Chondrocyte (in vitro differentiated cells): ENCODE data around the gene STXBP5. TPM values are rescaled to one million over a fixed set of nuclear protein-coding genes. Genes with fewer than 3 reads are reported as not detected.

Experiments
- DNase-seq: peaks from one replicate; pipeline ENCODE4 v3.0.0; 2021; ENCODE audit warnings: mixed read lengths, low spot score
- H3K27ac Mint-ChIP-seq: one replicate; pipeline ENCODE4 v1.8.0; 2021; ENCODE audit warnings: mild to moderate bottlenecking, moderate library complexity, mixed read lengths; ENCODE audit not compliant: unreplicated experiment
- H3K27me3 Mint-ChIP-seq: 2 replicates; pipeline ENCODE4 v1.8.0; 2021; ENCODE audit warnings: low read depth, mixed read lengths
- H3K36me3 Mint-ChIP-seq: 2 replicates; pipeline ENCODE4 v1.8.0; 2021; ENCODE audit warnings: low read depth, mixed read lengths
- H3K4me1 Mint-ChIP-seq: 2 replicates; pipeline ENCODE4 v1.8.0; 2021; ENCODE audit warnings: low read depth, mild to moderate bottlenecking, mixed read lengths
- H3K4me3 Mint-ChIP-seq: one replicate; pipeline ENCODE4 v1.8.0; 2021; ENCODE audit warnings: mild to moderate bottlenecking, moderate library complexity, mixed read lengths; ENCODE audit not compliant: unreplicated experiment
- H3K9me3 Mint-ChIP-seq: 2 replicates; pipeline ENCODE4 v1.8.0; 2021; ENCODE audit warnings: low read depth, mixed read lengths
- total RNA-seq: library from RNA; stranded (reverse); gene quantifications from 3 replicates; pipeline ENCODE4 v1.2.1, GENCODE V29; 2021
- TF ChIP-seq, protein P1 (sequence below): fragments of 200-600 bp; sonication (generic); IDR thresholded peaks from 2 replicates; pipeline ENCODE4 v1.5.0; 2021; ENCODE audit warnings: antibody characterized with exemption, mild to moderate bottlenecking, moderate library complexity

The STXBP5 gene
- total RNA-seq, 1 donor from 2014 or later, result 30.8 TPM

DNA sequence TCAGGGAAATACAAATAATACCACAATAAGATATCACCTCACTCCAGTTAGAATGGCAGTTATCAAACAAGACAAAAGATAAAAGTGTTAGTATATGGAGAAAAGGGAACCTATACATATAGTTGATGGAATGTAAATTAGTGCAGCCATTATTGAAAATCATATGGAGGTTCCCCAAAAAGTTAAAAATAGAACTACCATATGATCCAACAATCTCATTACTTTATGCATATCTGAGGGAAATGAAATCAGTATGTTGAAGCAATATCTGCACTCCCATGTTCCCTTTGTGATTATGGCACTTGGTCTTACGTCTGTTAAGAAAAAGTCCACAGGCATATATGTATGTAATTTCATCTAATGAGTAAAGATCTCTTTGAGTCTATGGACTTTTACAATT, 96.9 kb downstream of the STXBP5 start:
- peaks cover 50% of the 10 kb centered on the region for H3K36me3 Mint-ChIP-seq
- H3K4me1 Mint-ChIP-seq, result no peaks in the 10 kb centered on the region
- no peak overlapping the region for H3K27ac Mint-ChIP-seq
- H3K4me3 Mint-ChIP-seq, result no peak overlapping the region
- H3K27me3 Mint-ChIP-seq, result no peaks in the 10 kb centered on the region
- H3K9me3 Mint-ChIP-seq, result peaks cover 51% of the 10 kb centered on the region
- DNase-seq, result no peak
- TF ChIP-seq, protein P1, sequence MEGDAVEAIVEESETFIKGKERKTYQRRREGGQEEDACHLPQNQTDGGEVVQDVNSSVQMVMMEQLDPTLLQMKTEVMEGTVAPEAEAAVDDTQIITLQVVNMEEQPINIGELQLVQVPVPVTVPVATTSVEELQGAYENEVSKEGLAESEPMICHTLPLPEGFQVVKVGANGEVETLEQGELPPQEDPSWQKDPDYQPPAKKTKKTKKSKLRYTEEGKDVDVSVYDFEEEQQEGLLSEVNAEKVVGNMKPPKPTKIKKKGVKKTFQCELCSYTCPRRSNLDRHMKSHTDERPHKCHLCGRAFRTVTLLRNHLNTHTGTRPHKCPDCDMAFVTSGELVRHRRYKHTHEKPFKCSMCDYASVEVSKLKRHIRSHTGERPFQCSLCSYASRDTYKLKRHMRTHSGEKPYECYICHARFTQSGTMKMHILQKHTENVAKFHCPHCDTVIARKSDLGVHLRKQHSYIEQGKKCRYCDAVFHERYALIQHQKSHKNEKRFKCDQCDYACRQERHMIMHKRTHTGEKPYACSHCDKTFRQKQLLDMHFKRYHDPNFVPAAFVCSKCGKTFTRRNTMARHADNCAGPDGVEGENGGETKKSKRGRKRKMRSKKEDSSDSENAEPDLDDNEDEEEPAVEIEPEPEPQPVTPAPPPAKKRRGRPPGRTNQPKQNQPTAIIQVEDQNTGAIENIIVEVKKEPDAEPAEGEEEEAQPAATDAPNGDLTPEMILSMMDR, result no peak

DNA sequence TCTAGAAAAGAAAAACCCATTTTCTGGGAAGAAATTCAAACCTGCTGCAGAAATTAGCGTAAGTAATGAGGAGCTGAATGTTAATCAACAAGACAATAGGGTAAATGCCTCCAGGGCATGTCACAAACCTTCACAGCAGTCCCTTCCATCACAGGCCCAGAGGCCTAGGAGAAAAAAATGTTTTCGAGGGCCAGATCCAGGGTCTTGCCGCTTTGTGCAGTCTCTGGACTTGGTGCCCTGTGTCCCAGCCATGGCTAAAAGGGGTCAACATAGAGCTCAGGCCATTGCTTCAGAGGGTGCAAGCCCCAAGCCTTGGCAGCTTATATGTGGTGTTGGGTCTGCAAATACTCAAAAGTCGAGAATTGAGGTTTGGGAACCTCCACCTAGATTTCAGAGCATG, 99.8 kb downstream of the STXBP5 start:
- Mint-ChIP-seq H3K9me3 (peaks cover 24% of the 10 kb centered on the region), H3K4me1 (no peaks in the 10 kb centered on the region), H3K27ac (no peak overlapping the region), H3K27me3 (no peaks in the 10 kb centered on the region), H3K36me3 (peaks cover 26% of the 10 kb centered on the region), H3K4me3 (no peak overlapping the region)
- TF ChIP-seq, protein P1, result no peak
- no peak for DNase-seq

DNA sequence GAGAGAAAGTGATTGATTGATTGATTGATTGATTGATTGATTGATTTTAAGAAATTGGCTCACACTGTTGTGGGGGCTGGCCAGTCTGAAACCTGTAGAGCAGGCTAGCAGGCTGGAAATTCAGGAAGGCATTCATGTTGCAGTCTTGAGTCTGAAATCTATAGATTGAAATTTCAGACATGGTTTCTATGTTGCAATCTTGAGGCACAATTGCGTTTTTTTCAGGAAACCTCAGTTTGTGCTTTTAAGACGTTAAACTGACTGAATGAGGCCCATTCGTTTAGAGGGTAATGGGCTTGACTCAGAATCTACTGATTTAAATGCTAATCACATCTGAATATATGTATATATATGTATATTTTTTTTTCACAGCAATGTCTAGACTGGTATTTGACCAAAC, 106.3 kb downstream of the STXBP5 start:
- no peak overlapping the region for H3K27ac Mint-ChIP-seq
- TF ChIP-seq, protein P1, result no peak
- H3K9me3 Mint-ChIP-seq, result no peaks in the 10 kb centered on the region
- no peaks in the 10 kb centered on the region for H3K27me3 Mint-ChIP-seq
- no peak for DNase-seq
- H3K4me1 Mint-ChIP-seq, result peaks cover 10% of the 10 kb centered on the region
- no peak overlapping the region for H3K4me3 Mint-ChIP-seq
- peaks cover 10% of the 10 kb centered on the region for H3K36me3 Mint-ChIP-seq

DNA sequence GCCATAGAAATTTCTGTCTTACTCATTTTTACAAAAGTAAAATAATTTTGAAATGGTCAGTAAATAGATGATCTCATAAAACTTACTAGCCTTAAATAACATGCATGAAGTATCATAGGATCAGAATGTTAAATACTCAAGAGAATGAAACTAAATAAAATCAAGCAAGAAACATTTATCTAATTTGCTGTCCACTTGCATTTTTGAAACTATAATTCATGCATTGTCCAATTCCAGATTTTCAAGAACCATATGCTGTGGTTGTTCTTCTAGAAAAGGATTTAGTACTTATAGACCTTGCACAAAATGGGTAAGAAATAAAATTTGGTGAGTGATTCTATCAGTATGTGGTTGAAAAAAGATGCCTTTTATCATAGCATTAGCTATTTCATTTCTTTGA, 107.0 kb downstream of the STXBP5 start:
- no peaks in the 10 kb centered on the region for H3K27me3 Mint-ChIP-seq
- DNase-seq, result no peak

DNA sequence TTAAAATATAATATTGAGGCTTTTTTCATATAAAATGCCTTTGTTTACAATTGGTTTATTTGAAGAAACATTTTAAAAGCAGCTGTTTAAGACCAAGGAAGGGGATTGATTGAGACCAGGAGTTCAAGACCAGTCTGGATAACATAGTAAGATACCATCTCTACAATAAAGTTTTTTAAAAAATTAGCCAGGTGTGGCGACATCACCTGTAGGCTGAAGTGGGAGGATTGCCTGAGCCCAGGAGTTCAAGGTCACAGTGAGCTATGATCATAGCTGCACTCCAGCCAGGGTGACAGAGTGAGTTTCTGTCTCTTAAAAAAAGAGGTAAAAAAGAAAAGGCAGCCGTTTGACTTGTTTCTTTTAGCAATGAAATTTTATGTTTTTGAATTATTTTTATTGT, 117.0 kb downstream of the STXBP5 start:
- peaks cover 9% of the 10 kb centered on the region for H3K36me3 Mint-ChIP-seq
- no peak overlapping the region for H3K4me3 Mint-ChIP-seq
- H3K27ac Mint-ChIP-seq, result no peak overlapping the region
- H3K4me1 Mint-ChIP-seq, result peaks cover 8% of the 10 kb centered on the region
- TF ChIP-seq, protein P1, result no peak
- no peaks in the 10 kb centered on the region for H3K27me3 Mint-ChIP-seq
- no peak for DNase-seq
- H3K9me3 Mint-ChIP-seq, result no peaks in the 10 kb centered on the region

More for the DNA sequence above, 107.0 kb downstream of the STXBP5 start:
- H3K36me3 Mint-ChIP-seq, result peaks cover 13% of the 10 kb centered on the region
- TF ChIP-seq, protein P1, result no peak
- H3K9me3 Mint-ChIP-seq, result no peaks in the 10 kb centered on the region
- peak overlapping the region; percentile 1 for H3K27ac Mint-ChIP-seq
- no peak overlapping the region for H3K4me3 Mint-ChIP-seq
- H3K4me1 Mint-ChIP-seq, result peaks cover 10% of the 10 kb centered on the region
